ENCODE data around the gene BRD9.
"Not testable (repeated sequence)": the region's sequence is repeated elsewhere in the genome, so short reads cannot be mapped to it uniquely, and the experiment has no call there.

The BRD9 gene

GRCh38 chr5:843926-844325, 48.7 kb downstream of the BRD9 start:
- DNase-seq (ENCODE audit: low spot score): not testable (repeated sequence)

- DNase-seq (ENCODE audit: low spot score): not testable (repeated sequence)
Observed at GRCh38 chr5:843371-843770, 49.2 kb downstream of the BRD9 start.

GRCh38 chr5:842402-843221, 50.0 kb downstream of the BRD9 start:
- not testable (repeated sequence) for DNase-seq (ENCODE audit: low spot score)

- not testable (repeated sequence) for DNase-seq (ENCODE audit: low spot score)
Observed at GRCh38 chr5:841531-842401, 50.8 kb downstream of the BRD9 start.

- not testable (repeated sequence) for DNase-seq (ENCODE audit: low spot score)
Observed at GRCh38 chr5:840974-841435, 51.6 kb downstream of the BRD9 start.

- DNase-seq (ENCODE audit: low spot score): not testable (repeated sequence)
Observed at GRCh38 chr5:840118-840973, 52.3 kb downstream of the BRD9 start.

GRCh38 chr5:838431-838851, 54.2 kb downstream of the BRD9 start:
- DNase-seq (ENCODE audit: low spot score): not testable (repeated sequence)

- DNase-seq (ENCODE audit: low spot score): not testable (repeated sequence)
Observed at GRCh38 chr5:837621-838121, 54.9 kb downstream of the BRD9 start.

- not testable (repeated sequence) for DNase-seq (ENCODE audit: low spot score)
Observed at GRCh38 chr5:835933-836612, 56.5 kb downstream of the BRD9 start.

GRCh38 chr5:834013-834412, 58.6 kb downstream of the BRD9 start:
- not testable (repeated sequence) for DNase-seq (ENCODE audit: low spot score)

GRCh38 chr5:828194-828593, 64.4 kb downstream of the BRD9 start:
- not testable (repeated sequence) for DNase-seq (ENCODE audit: low spot score)

GRCh38 chr5:825544-825943, 67.1 kb downstream of the BRD9 start:
- not testable (repeated sequence) for DNase-seq (ENCODE audit: low spot score)

GRCh38 chr5:821504-821903, 71.1 kb downstream of the BRD9 start:
- no peak for DNase-seq (ENCODE audit: low spot score)

- no peak for DNase-seq (ENCODE audit: low spot score)
Observed at GRCh38 chr5:820245-820644, 72.4 kb downstream of the BRD9 start.

GRCh38 chr5:819078-819477, 73.5 kb downstream of the BRD9 start:
- DNase-seq (ENCODE audit: low spot score): no peak

- DNase-seq (ENCODE audit: low spot score): no peak
Observed at GRCh38 chr5:816176-816575, 76.4 kb downstream of the BRD9 start.

GRCh38 chr5:815449-815848, 77.2 kb downstream of the BRD9 start:
- DNase-seq (ENCODE audit: low spot score): no peak
